Brain microvascular endothelial cell (primary cell): Measurements from ENCODE around the gene DACH1.

ENCODE experiments used
- DNase-seq: peaks from one replicate; pipeline ENCODE4 v3.0.0-alpha.2; 2020
- H3K27ac ChIP-seq: fragments of 250-450 bp; sonication (Bioruptor Pico); 2 replicates; pipeline ENCODE4 v1.5.1; 2020; ENCODE audit warnings: mild to moderate bottlenecking, moderate library complexity
- H3K27me3 ChIP-seq: fragments of 250-450 bp; sonication (Bioruptor Pico); replicated peaks from 2 replicates; pipeline ENCODE4 v1.5.1; 2020; ENCODE audit warnings: mild to moderate bottlenecking
- H3K36me3 ChIP-seq: fragments of 250-450 bp; sonication (Bioruptor Pico); replicated peaks from 2 replicates; pipeline ENCODE4 v1.5.1; 2020; ENCODE audit warnings: mild to moderate bottlenecking
- H3K4me3 ChIP-seq: 2 replicates; pipeline ENCODE4 v1.5.1; 2011; ENCODE audit warnings: low read depth, mild to moderate bottlenecking, control low read depth, low read length, moderate library complexity
- in situ Hi-C: cut with HindIII; loops from 2 replicates; pipeline ENCODE4 v1.10.0; 2017; ENCODE audit warnings: low sequenced_read_pairs, low pct_ligation_motif_present
- TF ChIP-seq, protein P1 (sequence below): IDR thresholded peaks from 2 replicates; pipeline ENCODE4 v1.5.1; 2011; ENCODE audit warnings: low read depth, mild to moderate bottlenecking, moderate library complexity, low read length, control low read depth, inconsistent platforms; ENCODE audit errors: missing control alignments

Gene DACH1

DNA sequence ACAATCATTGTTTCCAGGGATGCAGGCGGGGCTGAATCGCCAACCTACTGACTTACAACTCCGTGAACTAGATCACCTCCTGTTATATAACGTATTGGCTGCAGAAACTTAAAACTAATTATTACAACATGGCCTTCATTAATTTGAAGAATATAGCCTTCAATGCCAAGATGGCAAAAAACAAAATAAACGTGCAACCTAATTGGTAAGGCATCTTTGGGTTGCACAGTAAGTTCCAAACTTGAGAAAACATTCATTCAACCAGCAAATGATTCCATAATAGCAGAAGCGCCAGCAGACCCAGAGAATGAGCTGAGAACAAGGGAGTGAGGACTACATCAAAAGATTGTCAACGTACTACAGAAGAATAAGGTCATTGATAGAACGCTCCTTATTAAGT lies 39.8 kb downstream of the DACH1 start:
- TF ChIP-seq, protein P1, sequence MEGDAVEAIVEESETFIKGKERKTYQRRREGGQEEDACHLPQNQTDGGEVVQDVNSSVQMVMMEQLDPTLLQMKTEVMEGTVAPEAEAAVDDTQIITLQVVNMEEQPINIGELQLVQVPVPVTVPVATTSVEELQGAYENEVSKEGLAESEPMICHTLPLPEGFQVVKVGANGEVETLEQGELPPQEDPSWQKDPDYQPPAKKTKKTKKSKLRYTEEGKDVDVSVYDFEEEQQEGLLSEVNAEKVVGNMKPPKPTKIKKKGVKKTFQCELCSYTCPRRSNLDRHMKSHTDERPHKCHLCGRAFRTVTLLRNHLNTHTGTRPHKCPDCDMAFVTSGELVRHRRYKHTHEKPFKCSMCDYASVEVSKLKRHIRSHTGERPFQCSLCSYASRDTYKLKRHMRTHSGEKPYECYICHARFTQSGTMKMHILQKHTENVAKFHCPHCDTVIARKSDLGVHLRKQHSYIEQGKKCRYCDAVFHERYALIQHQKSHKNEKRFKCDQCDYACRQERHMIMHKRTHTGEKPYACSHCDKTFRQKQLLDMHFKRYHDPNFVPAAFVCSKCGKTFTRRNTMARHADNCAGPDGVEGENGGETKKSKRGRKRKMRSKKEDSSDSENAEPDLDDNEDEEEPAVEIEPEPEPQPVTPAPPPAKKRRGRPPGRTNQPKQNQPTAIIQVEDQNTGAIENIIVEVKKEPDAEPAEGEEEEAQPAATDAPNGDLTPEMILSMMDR, result no peak

DNA sequence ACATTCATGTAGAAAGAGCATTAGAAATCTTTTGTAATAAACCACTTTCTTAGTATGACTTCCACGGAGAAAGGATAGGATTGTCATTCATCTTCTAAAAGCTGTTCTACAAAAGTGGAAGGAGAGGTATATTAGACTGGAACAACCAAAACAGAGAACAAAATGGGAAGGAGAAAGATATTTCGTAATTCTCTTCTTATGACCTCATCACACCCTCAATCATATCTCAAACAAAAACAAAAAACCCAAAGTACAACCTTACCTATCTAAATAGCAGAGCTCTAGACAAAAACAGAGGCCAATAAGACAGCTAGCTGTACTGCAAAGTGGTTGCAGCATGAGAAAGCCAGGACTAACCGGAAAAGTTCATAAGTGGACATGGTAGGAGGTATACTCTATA lies 46.3 kb downstream of the DACH1 start:
- TF ChIP-seq, protein P1, result no peak
- no peaks in the 10 kb centered on the region for H3K27me3 ChIP-seq
- in situ Hi-C loops, result no loop called here
- no peak for DNase-seq
- no peaks in the 10 kb centered on the region for H3K36me3 ChIP-seq
- no peak overlapping the region for H3K4me3 ChIP-seq
- no peak overlapping the region for H3K27ac ChIP-seq

More for the DNA sequence above, 39.8 kb downstream of the DACH1 start:
- Histone ChIP-seq H3K27me3 (no peaks in the 10 kb centered on the region), H3K27ac (no peak overlapping the region), H3K36me3 (no peaks in the 10 kb centered on the region), H3K4me3 (no peak overlapping the region)
- DNase-seq, result no peak
- in situ Hi-C loops, result no loop called here

DNA sequence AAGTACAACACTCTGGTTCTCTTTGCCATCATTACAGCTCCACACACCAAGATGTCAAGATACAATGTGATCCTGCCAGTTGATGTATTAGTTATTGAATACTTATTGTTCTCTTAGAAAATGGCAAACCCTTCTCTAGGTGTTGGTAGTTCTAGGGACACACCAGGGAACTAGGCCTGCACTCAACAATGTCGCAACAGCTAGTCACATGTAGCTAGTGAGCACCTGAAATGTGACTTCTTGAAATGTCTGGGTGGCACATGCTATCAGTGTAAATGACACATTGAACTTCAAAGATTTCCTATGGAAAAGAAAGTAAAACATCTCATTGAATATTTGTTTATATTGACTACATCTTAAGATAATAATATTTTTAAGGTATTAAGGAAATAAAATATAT lies 49.7 kb downstream of the DACH1 start:
- no peak for DNase-seq
- Histone ChIP-seq H3K4me3 (no peak overlapping the region), H3K36me3 (no peaks in the 10 kb centered on the region), H3K27ac (no peak overlapping the region), H3K27me3 (no peaks in the 10 kb centered on the region)
- TF ChIP-seq, protein P1, result no peak
- in situ Hi-C loops, result no loop called here

DNA sequence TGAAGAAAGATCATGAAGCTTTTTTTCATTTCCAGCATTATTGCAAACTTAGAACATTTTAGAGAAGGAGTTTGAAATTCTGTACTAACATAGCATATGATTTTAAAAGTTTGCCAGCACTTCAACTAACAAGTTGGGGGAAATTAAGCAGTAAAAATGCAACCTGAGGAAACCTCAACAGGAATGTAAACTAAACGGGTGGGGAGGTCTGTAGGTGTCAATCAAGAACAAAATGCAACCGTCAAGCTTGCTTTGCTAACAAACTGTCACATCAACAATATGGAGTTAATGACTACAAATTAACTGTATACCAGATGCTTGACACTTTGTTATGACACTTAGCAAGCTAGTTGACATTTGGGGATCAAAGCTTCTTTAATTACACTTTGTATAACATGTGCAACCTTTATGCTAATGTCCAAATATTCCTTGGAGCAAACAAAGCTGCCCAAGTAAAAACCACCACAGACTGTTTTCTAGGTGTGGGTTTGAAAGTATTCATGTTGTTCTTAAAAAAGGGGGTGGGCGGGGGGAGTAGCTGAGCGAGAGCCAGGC lies 52.1 kb downstream of the DACH1 start:
- TF ChIP-seq, protein P1, result no peak
- no peaks in the 10 kb centered on the region for H3K36me3 ChIP-seq
- H3K27ac ChIP-seq, result no peak overlapping the region
- no peak overlapping the region for H3K4me3 ChIP-seq
- no peak for DNase-seq
- no peaks in the 10 kb centered on the region for H3K27me3 ChIP-seq
- in situ Hi-C loops, result no loop called here

DNA sequence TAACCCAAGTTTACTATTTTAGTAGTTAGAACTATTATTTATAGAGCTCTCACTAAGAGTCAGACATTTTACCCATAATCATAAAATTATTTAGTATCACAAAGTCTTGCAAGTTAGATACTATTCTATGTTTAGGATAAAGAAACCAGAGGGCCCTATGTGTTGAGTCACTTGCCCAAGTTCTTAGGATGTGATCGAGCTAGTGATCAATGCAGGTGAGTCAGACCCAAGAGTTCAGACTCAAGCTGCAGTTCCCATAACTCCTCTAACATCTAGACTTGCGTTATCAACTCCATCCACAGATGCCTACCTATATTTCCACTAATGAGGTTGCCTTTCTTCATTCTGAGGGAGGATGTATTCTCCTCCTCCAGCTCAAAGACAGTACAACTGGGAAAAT lies 53.8 kb downstream of the DACH1 start:
- in situ Hi-C loops, result no loop called here
- Histone ChIP-seq H3K27ac (no peak overlapping the region), H3K36me3 (no peaks in the 10 kb centered on the region)

DNA sequence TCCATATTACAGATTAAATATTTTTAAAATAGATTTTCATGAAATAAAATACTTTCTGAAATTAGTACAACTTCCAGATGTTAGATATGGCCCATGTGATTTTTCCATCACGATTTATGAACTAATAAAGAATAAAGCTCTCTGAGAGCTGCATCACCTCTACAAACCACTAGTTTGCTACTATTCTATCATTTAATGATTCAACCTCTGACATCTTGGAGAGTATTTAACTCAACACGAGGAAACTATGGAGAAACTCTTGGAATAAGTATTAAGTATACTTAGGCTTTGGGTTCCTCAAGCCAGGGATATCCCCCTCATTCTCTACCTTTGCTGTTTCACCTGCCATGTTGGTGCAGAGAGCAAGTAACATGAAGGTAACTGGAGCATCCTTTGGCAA lies 55.7 kb downstream of the DACH1 start:
- Histone ChIP-seq H3K4me3 (no peak overlapping the region), H3K27me3 (no peaks in the 10 kb centered on the region), H3K27ac (no peak overlapping the region), H3K36me3 (no peaks in the 10 kb centered on the region)
- no peak for DNase-seq
- TF ChIP-seq, protein P1, result no peak
- in situ Hi-C loops, result no loop called here

More for the DNA sequence above, 53.8 kb downstream of the DACH1 start:
- H3K27me3 ChIP-seq, result no peaks in the 10 kb centered on the region
- H3K4me3 ChIP-seq, result no peak overlapping the region
- TF ChIP-seq, protein P1, result no peak
- no peak for DNase-seq
